GM18909 (cell line): Measurements from ENCODE around the gene SHOX.
"Not testable (repeated sequence)": the region's sequence is repeated elsewhere in the genome, so short reads cannot be mapped to it uniquely, and the experiment has no call there.

Experiments
- ATAC-seq: cut with Tn5 transposase; IDR thresholded peaks from one replicate; pipeline ENCODE4 v1.9.1; 2021; ENCODE audit warnings: mild to moderate bottlenecking; ENCODE audit not compliant: unreplicated experiment, poor library complexity

The SHOX gene

DNA sequence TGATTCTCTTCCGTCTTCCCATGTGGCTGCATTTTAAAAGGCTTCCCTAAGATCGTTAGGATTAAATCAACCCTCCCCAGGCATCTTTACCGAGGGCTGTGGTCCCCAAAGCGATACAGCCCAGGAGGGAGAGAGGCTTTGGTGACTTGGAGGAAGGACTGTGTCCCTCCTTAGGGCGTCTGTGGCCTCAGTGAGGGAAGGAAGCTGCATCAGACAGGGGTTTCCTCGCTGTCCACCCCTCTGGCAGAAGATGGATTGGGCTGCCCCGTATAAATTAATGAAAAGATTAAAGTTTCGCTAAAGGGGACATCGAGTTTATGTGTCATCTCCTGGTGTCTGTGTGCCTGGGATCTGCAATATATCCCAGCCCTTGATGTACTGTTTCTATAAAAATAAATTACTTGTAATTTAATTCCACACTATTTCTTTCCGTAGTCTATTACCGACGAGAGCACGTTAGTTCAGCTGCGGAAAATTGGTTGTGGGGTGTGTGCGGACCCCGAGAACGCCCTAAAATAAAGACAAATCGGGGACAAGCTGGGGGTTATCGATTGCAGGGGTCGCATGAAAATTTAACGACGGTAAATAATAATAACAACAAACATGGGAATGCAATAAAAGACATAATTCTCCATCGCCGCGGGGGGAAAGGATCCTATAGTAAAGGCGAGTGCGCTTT lies 6.5 kb downstream of the SHOX start:
- no peak for ATAC-seq

DNA sequence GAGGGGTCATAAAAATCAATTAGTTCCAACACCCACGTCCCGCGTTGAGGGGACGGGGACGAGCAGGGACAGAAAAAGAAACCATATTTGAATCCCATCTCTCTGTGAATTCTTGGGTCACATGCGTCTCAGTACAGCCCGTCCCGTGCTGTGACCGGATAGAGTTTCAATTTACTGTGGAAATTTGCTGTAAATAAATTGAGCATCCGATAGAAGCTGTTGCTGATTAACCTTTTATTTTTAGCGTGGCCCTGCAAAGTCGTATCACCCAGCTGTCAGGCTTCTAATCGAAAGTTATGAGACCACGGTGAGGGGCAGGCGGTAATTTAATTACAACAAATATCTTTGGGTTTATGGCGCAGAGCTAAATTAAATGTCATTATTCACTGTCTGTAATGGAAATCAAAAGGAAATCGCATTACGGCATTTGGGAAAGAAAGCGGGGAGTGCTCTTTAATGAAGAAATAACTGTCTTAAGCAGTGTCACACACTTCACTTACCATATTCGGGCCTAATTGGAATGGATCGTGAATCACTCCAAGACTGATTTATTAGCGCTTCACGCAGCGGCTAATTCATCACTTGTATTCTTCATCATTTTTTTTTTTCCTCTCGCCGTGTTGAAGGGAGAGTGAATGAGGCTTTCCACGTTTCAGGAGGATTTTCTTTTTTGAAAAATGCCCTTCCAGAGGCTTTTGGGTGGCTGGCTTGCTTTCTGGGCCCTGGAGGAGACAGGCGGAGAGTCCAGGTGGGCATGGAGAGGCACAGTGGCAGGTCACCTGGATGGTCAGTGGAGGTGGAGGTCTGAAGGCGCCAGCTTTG lies 7.3 kb downstream of the SHOX start:
- ATAC-seq, result no peak

DNA sequence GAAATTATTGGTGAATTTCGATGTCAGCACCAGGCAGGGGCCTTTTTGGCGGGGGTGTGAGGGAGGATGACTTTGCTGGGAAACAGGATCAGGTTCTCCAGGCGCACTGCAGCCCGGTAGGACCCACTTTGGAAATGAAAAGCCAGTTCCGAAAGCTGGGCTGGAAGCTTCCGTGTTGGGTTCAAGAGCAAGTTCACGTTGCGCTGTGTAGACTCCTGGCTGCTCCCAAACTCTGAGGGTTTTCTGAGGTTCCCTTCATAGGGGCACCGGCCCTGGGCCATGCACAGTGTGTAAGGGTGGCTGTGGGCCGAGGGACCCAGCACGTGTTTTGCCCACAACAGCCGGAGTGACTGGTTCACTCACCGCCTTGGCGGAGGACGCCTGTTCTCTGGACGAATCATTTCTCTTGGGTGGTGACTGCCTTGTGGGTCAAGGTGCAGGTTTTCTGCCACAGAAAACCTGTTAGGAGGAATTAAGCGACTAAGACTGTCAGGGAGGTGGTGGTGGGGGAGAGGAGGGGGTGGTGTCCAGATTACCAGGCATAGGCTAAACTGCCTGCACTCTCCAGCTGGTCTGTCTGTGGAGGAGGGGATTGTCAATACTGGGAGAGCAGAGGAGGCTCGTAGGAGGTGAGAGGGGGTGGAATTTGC lies 8.0 kb downstream of the SHOX start:
- no peak for ATAC-seq

DNA sequence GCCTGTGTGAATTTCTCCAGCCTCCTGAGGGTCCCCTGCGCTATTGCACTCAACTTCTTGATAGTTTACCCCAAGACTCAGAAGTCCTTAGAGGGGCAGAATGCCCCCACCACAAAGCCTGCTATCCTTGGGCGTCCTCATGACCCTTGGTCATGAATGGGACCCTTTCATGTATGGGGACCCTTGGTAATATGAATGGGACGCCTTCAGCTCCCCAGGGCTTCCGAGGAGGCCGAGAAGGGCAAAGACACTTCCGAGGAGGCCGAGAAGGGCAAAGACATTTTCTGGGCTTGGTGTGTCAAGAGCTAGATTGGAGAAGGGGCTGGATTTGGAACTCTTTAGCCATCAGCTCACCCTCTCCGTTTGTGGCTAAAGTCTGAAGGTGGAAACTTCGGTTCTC lies 8.6 kb downstream of the SHOX start:
- ATAC-seq, result no peak

DNA sequence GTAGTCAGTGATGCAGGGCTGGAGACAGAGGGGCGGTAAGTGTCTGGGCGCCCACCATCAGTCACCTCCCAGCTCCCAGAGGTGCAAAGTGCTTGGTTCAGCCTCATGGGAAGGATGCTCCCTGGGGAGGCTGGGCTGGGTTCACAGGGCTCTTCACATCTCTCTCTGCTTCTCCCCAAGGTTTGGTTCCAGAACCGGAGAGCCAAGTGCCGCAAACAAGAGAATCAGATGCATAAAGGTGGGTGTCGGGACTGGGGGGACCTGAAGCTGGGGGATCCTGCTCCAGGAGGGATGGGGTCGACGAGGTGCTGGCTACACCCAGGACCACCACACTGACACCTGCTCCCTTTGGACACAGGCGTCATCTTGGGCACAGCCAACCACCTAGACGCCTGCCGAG lies 10.1 kb downstream of the SHOX start:
- ATAC-seq, result no peak

DNA sequence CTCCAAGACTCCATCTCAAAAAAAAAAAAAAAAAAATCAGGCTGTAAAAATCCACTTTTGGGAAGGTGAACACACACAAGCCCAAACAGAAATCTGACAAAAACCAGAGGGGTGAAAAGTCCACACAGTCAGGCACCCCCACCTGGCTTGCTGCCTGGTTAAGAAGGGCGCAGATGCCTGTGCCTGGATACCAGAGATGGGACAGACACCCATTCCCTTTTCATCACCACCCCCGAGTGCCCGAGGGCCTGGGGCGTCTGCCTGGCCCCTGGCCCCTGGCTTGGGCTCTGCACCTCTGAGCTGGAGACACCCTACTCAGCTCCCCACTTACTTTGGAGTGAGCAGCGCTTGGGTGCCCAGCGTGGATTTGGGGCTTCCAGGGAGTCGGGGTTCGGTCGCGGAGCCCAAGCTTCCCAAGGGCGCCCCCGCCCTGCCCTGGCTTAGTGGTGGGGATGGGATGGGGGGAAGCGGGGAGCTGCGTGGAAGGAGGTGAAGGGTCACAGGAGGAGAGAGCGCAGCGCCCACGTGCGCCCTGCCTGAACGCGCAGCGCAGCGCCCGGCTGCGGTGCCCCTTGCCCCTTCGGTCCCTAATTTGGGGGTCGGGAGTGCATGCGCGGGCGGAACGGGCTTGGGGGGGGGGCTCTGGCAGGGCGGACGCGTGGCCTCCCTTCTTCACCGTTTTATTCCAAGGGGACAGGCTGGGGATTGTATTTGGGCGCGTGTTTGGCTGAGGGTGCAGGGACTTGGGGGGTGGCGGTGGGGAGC lies 11.3 kb downstream of the SHOX start:
- ATAC-seq, result no peak

DNA sequence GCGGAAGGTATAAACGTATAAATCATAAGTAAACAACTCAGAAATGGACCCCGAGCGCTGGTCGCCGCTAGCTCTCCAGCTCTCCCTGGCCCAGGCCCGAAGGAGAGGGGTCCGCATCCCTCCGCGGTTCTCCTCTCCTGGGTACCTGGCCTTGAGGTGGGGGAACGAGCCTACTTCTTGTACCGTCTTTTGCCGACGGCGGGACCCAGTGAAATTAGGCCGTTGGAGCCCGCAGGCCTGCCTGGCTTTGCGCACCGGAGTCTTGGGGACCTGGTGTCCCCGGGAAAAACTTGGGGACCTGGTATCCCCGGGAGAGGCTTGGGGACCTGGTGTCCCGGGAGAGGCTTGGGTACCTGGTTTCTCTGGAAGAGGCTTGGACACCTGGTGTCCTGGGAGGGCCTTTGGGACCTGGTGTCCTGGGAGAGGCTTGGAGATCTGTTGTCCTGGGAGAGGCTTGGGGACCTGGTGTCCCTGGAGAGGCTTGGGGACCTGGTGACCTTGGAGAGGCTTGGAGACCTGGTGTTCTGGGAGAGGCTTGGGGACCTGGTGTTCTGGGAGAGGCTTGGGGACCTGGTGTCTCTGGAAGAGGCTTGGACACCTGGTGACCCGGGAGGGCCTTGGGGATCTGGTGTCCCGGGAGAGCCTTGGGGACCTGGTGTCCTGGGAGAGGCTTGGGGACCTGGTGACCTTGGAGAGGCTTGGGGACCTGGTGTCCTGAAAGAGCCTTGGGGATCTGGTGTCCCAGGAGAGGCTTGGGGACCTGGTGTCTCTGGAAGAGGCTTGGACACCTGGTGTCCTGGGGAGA lies 12.0 kb downstream of the SHOX start:
- no peak for ATAC-seq

DNA sequence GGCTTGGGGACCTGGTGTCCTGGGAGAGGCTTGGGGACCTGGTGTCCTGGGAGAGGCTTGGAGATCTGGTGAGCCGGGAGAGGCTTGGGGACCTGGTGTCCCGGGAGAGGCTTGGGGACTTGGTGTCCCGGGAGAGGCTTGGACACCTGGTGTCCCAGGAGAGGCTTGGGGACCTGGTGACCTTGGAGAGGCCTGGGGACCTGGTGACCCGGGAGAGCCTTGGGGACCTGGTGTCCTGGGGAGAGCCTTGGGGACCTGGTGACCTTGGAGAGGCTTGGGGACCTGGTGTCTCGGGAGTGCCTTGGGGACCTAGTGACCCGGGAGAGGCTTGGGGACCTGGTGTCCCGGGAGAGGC lies 12.6 kb downstream of the SHOX start:
- no peak for ATAC-seq

DNA sequence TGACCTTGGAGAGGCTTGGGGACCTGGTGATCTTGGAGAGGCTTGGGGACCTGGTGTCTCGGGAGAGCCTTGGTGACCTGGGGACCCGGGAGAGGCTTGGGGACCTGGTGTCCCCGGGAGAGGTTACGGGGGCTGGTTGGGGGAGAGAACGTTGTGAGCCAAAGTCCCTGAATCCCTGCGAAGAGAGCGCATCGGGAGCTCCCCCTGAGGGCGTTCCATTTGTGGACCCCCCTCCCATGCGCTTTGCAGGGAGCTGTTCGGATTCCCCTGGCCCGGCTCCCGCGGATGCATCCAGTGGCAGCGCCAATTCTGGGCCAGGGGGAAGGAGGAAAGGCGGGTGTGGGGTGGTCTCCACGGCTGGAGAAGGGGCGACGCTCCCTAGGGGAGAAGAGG lies 13.3 kb downstream of the SHOX start:
- ATAC-seq, result no peak

DNA sequence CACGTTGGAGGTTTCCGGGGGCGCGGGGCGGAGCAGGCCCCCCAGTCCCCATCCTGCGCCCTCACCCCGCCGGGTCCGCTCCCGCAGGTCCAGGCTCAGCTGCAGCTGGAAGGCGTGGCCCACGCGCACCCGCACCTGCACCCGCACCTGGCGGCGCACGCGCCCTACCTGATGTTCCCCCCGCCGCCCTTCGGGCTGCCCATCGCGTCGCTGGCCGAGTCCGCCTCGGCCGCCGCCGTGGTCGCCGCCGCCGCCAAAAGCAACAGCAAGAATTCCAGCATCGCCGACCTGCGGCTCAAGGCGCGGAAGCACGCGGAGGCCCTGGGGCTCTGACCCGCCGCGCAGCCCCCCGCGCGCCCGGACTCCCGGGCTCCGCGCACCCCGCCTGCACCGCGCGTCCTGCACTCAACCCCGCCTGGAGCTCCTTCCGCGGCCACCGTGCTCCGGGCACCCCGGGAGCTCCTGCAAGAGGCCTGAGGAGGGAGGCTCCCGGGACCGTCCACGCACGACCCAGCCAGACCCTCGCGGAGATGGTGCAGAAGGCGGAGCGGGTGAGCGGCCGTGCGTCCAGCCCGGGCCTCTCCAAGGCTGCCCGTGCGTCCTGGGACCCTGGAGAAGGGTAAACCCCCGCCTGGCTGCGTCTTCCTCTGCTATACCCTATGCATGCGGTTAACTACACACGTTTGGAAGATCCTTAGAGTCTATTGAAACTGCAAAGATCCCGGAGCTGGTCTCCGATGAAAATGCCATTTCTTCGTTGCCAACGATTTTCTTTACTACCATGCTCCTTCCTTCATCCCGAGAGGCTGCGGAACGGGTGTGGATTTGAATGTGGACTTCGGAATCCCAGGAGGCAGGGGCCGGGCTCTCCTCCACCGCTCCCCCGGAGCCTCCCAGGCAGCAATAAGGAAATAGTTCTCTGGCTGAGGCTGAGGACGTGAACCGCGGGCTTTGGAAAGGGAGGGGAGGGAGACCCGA lies 14.0 kb downstream of the SHOX start:
- ATAC-seq, result no peak

DNA sequence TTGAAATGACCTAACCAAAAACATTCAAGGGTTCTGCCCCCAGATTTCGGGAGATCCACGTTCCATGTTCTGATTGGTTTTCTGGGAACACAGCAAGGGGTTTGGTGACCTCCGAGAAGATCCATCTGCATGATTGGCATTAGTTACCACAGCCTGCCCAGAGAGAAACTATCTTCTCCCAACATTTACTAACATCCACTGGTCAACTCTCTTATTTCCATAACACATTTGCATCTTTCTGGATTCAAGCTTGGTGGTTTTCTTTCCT lies 15.6 kb downstream of the SHOX start:
- ATAC-seq, result no peak

DNA sequence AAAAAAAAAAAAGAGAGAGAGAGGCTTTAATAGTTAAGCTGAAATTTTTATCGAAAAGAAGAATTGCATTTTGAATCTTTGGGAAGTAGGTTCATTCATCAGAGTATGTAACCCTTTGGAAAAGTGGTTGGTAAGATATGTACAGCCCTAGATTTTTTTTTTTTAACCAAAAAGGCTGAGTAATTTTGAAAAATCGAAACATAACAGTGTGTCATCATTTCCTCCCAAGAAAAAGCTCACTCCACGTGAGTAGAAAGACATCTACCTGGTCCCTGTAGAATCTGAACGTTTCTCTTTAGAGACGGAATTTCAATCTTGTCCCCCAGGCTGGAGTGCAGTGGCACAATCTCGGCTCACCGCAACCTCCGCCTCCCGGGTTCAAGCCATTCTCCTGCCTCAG lies 16.2 kb downstream of the SHOX start:
- no peak for ATAC-seq

DNA sequence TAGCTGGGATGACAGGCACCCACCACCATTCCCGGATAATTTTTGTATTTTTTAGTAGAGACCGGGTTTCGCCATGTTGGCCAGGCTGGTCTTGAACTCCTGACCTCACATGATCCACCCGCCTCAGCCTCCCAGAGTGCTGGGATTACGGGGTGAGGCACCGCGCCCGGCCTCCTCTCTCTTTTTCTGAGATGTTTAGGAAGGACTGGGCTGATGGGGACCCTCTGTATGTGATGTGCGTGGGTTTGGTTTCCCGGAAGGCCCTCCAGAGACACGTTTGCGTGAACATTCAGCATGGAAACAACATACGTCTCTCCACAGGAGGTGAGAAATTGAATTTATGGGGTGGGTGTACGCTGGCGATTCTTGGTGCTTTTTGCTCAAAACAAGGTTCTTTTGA lies 18.6 kb downstream of the SHOX start:
- no peak for ATAC-seq

DNA sequence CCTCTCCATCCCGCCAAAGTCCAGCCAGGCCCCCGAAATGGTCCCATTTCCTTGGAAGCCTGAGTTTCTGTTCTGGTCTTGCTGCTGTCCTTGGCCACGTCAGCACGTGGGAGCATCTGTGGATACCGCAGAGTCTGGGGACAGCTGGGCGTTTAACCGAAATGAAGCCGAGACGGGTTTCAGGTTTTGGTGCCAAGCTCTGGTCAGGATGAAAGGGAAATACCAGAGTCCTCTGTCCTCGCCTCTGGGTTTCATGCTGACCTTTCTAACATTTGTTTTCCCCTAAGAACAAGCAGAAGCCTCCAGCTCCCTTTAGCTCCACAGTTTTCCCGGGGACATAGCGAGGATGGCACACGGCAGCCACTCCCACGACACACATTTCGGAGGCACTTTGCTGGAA lies 19.7 kb downstream of the SHOX start:
- ATAC-seq, result no peak

DNA sequence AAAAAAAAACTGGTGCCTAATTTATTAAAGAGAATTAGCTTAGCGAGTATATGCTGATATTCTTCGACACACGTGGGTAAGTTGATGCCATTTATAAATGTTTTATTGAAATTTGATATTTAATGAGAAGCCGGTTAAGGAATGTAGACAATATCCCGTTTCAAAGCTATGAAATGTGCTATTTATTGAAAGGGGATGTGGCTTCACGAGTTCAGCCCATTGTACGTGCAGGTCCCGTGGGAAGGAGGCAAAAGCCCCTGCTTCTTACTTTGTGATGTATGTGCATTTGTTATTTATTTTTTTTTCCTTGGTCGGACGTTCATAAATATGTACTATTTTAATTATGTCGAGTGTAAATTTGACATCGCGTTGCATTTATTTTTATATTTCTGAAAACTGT lies 20.2 kb downstream of the SHOX start:
- no peak for ATAC-seq

DNA sequence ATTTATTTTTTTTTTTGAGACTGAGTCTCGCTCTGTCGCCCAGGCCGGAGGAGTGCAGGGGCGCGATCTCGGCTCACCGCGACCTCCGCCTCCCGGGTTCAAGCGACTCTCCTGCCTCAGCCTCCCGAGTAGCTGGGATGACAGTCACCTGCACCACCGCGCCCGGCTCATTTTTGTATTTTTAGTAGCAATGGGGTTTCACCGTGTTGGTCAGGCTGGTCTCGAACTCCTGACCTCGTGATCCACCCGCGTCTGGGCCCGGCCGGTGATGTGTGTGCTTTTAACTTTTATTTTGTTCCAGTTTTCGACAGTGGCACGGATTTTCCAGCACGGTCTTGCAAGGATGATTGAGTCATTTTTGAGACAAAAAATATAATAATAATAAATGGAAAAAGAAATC lies 21.3 kb downstream of the SHOX start:
- not testable (repeated sequence) for ATAC-seq

DNA sequence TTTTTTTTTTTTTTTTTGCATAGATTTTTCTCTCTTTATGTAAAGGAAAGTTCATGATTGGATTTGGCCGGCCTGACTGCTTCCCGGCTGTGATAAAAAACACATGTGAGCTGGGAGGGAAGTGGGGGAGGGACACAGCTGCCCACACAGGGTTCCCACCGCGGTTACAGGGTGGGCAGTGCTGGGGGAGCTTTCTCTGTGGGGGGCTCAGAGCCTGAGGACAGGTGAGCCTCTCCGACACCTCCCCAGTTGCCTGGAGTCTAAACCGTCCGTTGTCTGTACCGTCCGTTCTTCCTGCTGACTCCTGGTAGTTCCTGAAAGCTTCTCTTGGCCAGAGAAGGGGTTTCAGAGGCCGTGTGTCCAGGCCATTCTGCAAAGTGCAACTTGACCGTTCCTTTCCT lies 21.8 kb downstream of the SHOX start:
- no peak for ATAC-seq

DNA sequence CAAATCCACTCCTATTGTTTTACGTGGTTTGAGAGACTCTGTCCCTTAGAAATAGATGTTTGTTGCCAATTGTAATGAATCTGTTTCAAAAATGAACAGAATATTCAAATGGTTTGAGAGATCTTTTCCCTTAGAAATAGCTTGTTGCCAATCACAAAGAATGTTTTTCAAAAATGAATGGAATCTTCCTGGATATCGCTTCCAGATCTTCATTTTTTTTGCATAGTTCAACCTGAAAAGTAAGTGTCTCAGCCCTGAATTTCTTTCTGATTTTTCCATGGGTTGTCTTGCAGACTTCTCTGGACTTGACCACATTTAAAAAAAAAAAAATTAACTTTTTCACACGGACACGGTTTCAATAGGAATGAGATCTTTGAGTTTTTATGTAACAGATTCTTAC lies 22.7 kb downstream of the SHOX start:
- no peak for ATAC-seq

DNA sequence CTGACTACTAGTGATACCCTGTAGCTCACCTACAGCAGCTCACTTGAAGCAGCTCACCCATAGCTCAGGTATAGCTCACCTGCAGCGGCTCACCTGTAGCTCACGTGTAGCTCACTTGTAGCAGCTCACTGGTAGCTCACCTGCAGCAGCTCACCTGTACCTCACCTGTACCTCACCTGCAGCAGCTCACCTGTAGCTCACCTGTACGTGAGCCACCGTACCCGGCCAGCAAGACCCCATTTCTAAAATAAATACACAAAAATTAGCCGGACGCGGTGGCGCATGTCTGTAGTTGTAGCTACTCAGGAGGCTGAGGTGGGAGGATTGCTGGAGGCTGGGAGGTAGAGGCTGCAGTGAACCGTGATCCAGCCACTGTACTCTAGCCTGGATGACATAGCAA lies 30.6 kb downstream of the SHOX start:
- no peak for ATAC-seq
